Measurements from ENCODE around the gene TECPR2. TPM values are rescaled to one million over a fixed set of nuclear protein-coding genes. Genes with fewer than 3 reads are reported as not detected.

The TECPR2 gene
- total RNA-seq, 1 experiment from 2014 or later = 12.2 TPM

DNA sequence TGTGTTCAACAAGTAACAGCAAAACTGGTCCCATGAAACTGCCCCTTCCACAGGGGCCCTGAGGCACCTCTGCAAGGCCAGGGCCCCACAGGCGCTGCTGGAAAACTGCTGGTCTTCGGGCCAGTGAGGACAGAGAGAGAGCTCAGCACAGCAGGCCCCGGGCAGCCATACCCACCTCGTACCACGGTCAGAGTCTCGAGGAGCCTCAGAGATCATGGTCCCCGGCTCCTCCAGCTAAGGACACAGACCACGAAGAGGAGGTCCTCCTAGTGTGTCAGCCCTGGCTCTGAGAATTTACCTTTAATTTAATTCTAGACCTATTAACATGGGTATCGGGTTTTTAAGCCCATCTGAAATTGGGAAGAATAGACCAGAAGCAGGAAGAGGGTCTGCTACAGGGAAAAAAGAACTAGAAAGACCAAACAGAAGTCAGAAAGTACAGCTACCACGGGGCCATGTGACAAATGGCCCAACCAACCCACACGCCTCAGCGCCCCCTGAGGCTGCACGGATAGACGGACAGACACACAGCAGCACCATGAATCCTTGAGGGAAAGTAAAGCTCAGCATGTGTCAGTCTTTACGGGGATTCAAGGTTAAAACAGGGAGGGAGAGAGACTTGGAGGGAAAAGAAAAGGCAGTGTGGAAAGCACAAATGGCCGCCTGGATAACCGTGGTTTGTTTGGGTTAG lies 123.9 kb downstream of the TECPR2 start:
- BruUV-seq (replicated peaks) = no TSS peak
- Histone ChIP-seq H3K4me3 (replicated peaks in 1 of 2; ENCODE audit: low read depth in 1 of 2, low read length in 2 of 2) (no peak overlapping the region), H3K4me1 (ENCODE audit: control insufficient read depth in 1 of 2, insufficient read depth in 2 of 2, low read length in 2 of 2) (peaks cover 3 to 20% of the 10 kb centered on the region in 2 experiments; a peak in 3 of 4 replicates), H4K20me1 (ENCODE audit: insufficient read depth) (no peaks in the 10 kb centered on the region), H3K9me2 (ENCODE audit: insufficient read depth) (no peaks in the 10 kb centered on the region), H3K9ac (ENCODE audit: low read length) (no peak overlapping the region), H3K27me3 (ENCODE audit: insufficient read depth, low read length) (no peaks in the 10 kb centered on the region), H3K27ac (ENCODE audit: low read depth, low read length) (no peak overlapping the region), H3K9me3 (ENCODE audit: control insufficient read depth in 1 of 2, insufficient read depth in 1 of 2, low read depth in 1 of 2, low read length in 2 of 2) (no peaks in the 10 kb centered on the region), H3K4me2 (ENCODE audit: low read length) (no peak overlapping the region), H3K79me2 (ENCODE audit: insufficient read depth, low read length) (no peaks in the 10 kb centered on the region), H3K36me3 (ENCODE audit: control insufficient read depth in 1 of 2, insufficient read depth in 2 of 2, low read length in 2 of 2) (no peaks in the 10 kb centered on the region), H2AFZ (ENCODE audit: low read depth, low read length, poor library complexity, severe bottlenecking) (no peak overlapping the region)
- intact Hi-C loops (cut with micrococcal nuclease) = no loop called here
- ATAC-seq = no peak
- CTCF ChIA-PET = no interaction called here
- no peak for TF ChIP-seq SRF (IDR thresholded peaks at IDR 0.05; ENCODE audit: low read depth)
- TF ChIP-seq SIN3A (IDR thresholded peaks at IDR 0.05; ENCODE audit: low read depth) = no peak
- TF ChIP-seq FOSL1 (IDR thresholded peaks at IDR 0.05; ENCODE audit: low read depth) = no peak
- TF ChIP-seq CBX3 (IDR thresholded peaks at IDR 0.05; ENCODE audit: low read depth) = no peak
- TF ChIP-seq, protein P1, sequence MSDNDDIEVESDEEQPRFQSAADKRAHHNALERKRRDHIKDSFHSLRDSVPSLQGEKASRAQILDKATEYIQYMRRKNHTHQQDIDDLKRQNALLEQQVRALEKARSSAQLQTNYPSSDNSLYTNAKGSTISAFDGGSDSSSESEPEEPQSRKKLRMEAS (IDR thresholded peaks at IDR 0.05) = no peak
- TF ChIP-seq, protein P2, sequence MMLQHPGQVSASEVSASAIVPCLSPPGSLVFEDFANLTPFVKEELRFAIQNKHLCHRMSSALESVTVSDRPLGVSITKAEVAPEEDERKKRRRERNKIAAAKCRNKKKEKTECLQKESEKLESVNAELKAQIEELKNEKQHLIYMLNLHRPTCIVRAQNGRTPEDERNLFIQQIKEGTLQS (IDR thresholded peaks at IDR 0.05) = no peak
- TF ChIP-seq POLR2A (IDR thresholded peaks at IDR 0.05; ENCODE audit: borderline replicate concordance, extremely low read depth, insufficient read depth, insufficient read length) = no peak
- TF ChIP-seq, protein P3, sequence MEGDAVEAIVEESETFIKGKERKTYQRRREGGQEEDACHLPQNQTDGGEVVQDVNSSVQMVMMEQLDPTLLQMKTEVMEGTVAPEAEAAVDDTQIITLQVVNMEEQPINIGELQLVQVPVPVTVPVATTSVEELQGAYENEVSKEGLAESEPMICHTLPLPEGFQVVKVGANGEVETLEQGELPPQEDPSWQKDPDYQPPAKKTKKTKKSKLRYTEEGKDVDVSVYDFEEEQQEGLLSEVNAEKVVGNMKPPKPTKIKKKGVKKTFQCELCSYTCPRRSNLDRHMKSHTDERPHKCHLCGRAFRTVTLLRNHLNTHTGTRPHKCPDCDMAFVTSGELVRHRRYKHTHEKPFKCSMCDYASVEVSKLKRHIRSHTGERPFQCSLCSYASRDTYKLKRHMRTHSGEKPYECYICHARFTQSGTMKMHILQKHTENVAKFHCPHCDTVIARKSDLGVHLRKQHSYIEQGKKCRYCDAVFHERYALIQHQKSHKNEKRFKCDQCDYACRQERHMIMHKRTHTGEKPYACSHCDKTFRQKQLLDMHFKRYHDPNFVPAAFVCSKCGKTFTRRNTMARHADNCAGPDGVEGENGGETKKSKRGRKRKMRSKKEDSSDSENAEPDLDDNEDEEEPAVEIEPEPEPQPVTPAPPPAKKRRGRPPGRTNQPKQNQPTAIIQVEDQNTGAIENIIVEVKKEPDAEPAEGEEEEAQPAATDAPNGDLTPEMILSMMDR (IDR thresholded peaks at IDR 0.05 in 2 of 3, conservative IDR thresholded peaks at IDR 0.05 in 1 of 3; ENCODE audit: borderline replicate concordance in 1 of 3, insufficient read depth in 1 of 3, low read depth in 2 of 3, low read length in 2 of 3) = no peak
- no peak for TF ChIP-seq EZH2 (IDR thresholded peaks at IDR 0.05)
- TF ChIP-seq, protein P4, sequence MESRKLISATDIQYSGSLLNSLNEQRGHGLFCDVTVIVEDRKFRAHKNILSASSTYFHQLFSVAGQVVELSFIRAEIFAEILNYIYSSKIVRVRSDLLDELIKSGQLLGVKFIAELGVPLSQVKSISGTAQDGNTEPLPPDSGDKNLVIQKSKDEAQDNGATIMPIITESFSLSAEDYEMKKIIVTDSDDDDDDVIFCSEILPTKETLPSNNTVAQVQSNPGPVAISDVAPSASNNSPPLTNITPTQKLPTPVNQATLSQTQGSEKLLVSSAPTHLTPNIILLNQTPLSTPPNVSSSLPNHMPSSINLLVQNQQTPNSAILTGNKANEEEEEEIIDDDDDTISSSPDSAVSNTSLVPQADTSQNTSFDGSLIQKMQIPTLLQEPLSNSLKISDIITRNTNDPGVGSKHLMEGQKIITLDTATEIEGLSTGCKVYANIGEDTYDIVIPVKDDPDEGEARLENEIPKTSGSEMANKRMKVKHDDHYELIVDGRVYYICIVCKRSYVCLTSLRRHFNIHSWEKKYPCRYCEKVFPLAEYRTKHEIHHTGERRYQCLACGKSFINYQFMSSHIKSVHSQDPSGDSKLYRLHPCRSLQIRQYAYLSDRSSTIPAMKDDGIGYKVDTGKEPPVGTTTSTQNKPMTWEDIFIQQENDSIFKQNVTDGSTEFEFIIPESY (IDR thresholded peaks at IDR 0.05; ENCODE audit: extremely low read depth, insufficient replicate concordance, low read length) = no peak
- TF ChIP-seq EZH2phosphoT487 (IDR thresholded peaks at IDR 0.05; ENCODE audit: borderline replicate concordance) = no peak
- TF ChIP-seq ELF1 (IDR thresholded peaks at IDR 0.05; ENCODE audit: borderline replicate concordance, low read depth) = no peak
- TF ChIP-seq POLR2AphosphoS5 (IDR thresholded peaks at IDR 0.05; ENCODE audit: low read depth, low read length) = no peak
- no peak for TF ChIP-seq ZFX (IDR thresholded peaks at IDR 0.05)
- TF ChIP-seq SP1 (IDR thresholded peaks at IDR 0.05; ENCODE audit: low read depth) = no peak
- TF ChIP-seq EGR1 (IDR thresholded peaks at IDR 0.05; ENCODE audit: low read depth) = no peak
- TF ChIP-seq CEBPB (IDR thresholded peaks at IDR 0.05; ENCODE audit: low read depth) = no peak
- no peak for TF ChIP-seq RAD21 (IDR thresholded peaks at IDR 0.05; ENCODE audit: low read depth)
- TF ChIP-seq TCF7L2 (IDR thresholded peaks at IDR 0.05; ENCODE audit: borderline replicate concordance, extremely low read depth, insufficient read depth, insufficient read length) = no peak
- no peak for DNase-seq (ENCODE audit: low read depth, low spot score)
- RAD21 ChIA-PET (ENCODE audit: low non-redundant PET in 1 of 2, low total read pairs in 2 of 2, uncharacterized antibody in 2 of 2, unreplicated experiment in 2 of 2) = no interaction called here
- POLR2A ChIA-PET = no interaction called here
